Activated effector memory CD4-positive, alpha-beta T cell treated with anti-CD3 and anti-CD28 coated beads, Interleukin-2, amount 50 U/mL, for 16 hours (primary cell): Measurements from ENCODE around the gene WIPF2.
"Not testable (repeated sequence)": the region's sequence is repeated elsewhere in the genome, so short reads cannot be mapped to it uniquely, and the experiment has no call there.

Experiments
- DNase-seq: peaks from one replicate; pipeline ENCODE4 v3.0.0-alpha.2; 2020

WIPF2 gene

DNA sequence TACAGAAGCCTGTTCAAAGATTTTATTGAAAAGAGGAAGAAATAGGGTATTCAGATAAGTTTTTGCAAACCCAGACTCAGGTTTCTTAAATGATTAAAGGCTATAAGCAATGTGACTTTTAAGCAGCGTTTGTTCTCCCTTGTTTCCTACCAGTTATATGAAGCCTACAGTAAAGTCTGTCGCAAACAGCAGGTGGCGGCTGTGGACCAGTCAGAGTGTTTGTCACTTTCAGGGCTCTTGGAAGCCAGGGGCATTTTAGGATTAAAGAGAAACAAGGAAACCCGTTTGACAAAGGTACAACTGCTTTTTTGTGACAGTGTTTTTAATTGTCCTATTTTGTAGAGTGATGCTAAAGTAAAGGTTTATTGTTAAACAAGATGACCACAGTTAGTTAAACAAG, 82.2 kb downstream of the WIPF2 start:
- DNase-seq = peak; percentile 60

GRCh38 chr17:40303009-40303657, 84.0 kb downstream of the WIPF2 start:
- peak; percentile 70 for DNase-seq

- DNase-seq = no peak
Observed at GRCh38 chr17:40303708-40304551, 84.8 kb downstream of the WIPF2 start.

DNA sequence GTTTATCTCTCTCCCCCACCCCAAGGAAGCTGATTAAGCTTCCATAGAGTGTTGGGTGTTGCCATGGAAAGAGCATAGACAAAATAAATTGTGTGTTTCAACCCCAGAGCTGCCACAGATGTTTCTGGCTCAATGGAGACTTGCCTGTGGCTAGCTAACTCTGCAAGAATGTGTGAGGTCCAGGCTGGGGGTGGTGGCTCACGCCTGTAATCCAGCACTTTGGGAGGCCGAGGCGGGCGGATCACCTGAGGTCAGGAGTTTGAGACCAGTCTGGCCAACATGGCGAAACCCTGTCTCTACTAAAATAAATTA, 85.4 kb downstream of the WIPF2 start:
- not testable (repeated sequence) for DNase-seq

GRCh38 chr17:40304866-40305265, 85.8 kb downstream of the WIPF2 start:
- DNase-seq = peak; percentile 49

- DNase-seq = no peak
Observed at GRCh38 chr17:40306395-40306794, 87.3 kb downstream of the WIPF2 start.

DNA sequence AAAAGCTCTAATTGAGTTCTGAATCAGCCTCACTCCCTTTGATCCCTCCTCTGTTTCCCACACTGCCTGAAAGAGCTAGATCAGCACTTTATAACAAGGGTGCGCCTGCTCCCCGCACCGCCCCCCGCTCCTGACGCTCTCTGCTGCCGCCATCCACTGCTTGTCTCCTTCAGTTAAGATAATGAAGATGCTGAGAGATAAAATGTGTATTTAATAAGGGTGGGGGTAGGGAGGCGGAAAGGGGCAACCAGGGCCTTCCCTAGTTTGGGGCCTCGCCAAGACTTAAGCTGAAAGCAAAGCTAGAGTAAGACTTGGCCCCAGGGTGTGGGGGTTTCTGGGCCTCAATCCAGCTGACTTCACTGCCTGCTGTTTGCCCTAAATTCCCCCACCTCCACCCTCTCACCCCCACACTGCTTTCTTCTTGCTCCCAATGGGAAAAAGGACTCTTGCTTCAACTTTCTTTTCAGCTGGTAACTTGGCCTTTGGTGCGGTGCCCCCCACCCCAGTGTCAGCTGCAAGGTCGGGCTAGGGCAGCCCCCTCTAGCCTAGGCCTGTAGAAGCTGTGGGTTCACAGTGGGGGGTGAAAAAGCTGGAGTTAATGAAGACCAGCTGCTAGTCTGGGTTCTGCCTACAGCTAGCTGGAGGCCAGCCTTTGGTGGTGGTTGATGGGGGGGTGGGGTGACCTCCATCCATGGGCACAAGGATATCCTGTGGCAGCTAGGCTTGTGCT, 88.1 kb downstream of the WIPF2 start:
- DNase-seq = no peak

DNA sequence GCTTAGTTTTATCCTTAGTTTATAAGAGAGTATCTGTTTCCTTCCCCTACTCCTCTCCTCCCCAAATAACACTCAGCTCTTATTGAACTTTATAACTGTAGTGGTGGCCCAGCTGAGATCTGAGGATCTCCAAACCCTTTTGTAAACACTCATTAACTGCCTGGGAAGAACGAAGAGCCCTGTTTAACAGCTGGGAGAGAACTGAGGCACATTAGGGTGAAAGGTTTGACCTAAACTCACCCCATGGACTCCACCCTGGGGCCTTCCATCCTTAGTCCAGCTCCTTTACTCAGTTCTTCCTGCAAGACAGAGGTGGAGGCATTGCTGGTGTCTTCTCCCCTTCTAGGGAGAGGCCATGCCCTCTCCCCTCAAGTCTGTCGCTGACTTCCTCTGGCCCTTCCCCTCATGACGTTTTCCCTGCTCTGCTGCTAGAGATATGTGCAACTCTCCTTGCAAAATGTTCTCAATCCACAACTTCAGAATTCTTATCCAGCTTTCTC, 88.7 kb downstream of the WIPF2 start:
- no peak for DNase-seq

DNA sequence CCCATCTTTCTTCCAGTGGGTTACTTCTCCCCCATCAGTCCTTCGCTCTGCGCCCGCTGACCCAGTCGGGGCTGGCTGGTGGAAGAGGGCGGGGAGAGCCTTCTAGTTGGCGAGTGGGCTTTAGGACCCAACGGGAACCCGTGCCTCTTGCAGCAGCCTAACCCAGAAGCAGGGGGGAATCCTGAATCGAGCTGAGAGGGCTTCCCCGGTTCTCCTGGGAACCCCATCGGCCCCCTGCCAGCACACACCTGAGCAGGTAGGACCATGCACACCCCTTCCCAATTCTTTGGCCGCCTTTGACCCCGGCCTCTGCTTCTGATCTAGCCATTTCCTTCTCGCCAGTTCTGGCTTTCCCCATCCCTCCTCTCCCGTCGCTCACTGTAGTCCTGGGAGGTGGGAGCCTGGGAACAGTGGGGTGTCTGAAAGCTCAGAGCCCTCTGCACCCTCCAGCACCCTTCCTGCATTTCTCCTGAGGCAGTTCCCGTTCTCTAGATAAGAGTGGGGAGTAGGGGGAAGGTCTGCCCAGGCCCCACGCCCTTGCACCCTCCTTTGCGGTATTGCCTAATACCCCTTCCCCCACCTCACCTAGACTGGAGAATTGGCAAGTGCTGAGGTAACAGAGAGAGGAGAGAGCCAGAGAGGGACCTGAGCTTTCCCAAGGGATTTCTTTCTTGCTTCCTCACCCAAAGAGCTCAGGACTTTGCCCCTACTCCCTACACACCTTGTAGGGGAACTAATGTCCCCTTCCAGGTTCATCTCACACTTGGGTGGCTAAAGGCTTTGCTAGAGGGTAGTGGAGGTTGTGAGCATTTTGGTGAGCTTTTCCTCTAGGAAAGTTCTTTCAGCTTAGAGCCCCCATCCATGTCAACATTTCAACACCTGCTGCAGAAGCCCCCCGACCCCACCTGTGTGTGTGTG, 90.2 kb downstream of the WIPF2 start, which contains the start of gene RARA:
Gene RARA, plus strand, starts transcription at position 150 of the 918 bp plus-strand sequence. CDS start 22,039 bp downstream, outside the sequence.
- no peak for DNase-seq

GRCh38 chr17:40309949-40310510, 90.9 kb downstream of the WIPF2 start:
- DNase-seq = no peak

- no peak for DNase-seq
Observed at GRCh38 chr17:40310882-40311391, 91.8 kb downstream of the WIPF2 start.

DNA sequence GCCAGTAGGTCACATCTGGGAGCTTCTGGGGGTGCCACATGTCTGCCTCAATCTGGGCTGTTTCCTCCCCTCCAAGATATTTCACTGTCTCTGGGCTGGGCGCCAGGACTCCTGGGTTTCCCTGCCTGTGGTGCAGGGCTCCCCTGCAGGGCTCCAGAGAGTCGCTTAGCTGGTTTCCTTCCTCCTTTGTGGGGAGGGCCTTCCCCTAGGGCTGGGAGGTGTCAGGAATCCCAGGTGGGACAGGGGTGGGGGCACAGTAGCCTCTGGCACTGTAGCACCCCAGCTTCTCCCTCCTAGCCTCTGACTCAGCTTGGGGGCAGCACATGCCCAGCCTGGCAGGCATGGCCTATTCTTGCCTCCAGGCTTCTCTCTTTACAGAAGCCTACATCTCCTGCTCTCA, 92.5 kb downstream of the WIPF2 start:
- DNase-seq = no peak

GRCh38 chr17:40312131-40312731, 93.1 kb downstream of the WIPF2 start:
- no peak for DNase-seq

DNA sequence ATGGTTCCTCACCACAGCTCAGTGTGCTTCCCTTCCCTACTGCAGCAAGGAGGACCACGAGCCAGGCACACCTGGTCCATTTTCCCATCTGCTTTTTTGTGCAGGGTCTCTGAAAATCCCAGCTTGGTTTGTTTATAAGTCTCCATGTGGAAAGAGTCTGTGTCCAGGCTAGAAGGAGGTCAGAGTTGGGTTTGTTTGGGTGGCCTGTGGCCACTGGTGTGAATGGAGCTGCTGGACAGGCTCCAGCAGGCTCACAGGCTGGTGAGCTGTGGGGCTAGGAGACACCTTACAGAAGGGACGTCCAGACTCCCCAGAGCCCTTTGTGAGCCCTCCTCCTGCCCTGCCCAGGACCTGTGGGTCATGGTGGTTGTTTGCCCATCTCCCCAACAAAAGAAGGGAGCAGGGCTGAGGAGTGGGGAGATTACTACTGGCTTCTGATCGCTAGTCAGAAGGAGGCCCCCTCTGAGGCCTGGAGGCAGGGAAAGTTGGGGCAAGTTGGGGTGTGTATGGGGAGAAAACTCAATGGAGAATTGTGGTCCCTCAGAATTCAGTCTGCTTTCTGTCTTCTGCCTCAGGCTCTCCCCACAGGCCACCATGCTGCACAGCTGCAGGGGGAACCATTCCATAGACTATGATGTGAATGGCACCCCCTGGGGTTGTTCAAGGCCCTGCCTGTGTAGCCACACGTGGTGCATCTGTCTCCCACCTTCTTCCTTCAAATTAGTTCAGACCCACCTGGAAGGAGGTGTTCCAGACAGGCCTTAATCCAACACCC, 94.0 kb downstream of the WIPF2 start:
- no peak for DNase-seq

GRCh38 chr17:40313668-40314583, 94.8 kb downstream of the WIPF2 start:
- peak; percentile 25 for DNase-seq

GRCh38 chr17:40314584-40314956, 95.5 kb downstream of the WIPF2 start:
- peak; percentile 96 for DNase-seq

- DNase-seq = peak; percentile 62
Observed at GRCh38 chr17:40315206-40315605, 96.1 kb downstream of the WIPF2 start.

GRCh38 chr17:40315678-40316570, 96.8 kb downstream of the WIPF2 start:
- peak; percentile 63 for DNase-seq
